GM19397 (cell line): ENCODE measurements around the gene CCDC6.
"Not testable (repeated sequence)": the region's sequence is repeated elsewhere in the genome, so short reads cannot be mapped to it uniquely, and the experiment has no call there.

Experiments used
- ATAC-seq: cut with Tn5 transposase; IDR thresholded peaks from one replicate; pipeline ENCODE4 v1.9.1; 2021; ENCODE audit warnings: mild to moderate bottlenecking, moderate library complexity; ENCODE audit not compliant: unreplicated experiment

CCDC6 gene

DNA sequence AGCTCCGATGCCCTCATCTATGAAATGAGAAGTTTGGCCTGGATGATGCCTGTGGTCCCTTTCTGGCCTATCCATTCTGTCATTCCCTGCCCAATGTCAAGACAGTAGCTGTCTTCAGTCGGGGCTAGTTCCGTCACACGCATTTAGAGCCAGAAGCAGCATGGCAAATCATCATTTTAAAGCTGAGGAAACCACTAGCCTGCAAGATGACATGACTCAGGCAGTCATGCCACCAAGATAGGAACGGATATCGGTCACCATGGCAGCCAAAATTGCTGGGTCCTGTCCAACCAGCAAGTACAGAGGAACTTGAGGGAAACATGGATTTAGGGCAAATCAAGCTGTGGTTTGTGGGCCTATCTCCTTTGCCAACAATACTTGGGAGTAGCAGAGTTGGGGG lies 88.6 kb downstream of the CCDC6 start:
- no peak for ATAC-seq

GRCh38 chr10:59814878-59815277 lies 91.5 kb downstream of the CCDC6 start:
- no peak for ATAC-seq

DNA sequence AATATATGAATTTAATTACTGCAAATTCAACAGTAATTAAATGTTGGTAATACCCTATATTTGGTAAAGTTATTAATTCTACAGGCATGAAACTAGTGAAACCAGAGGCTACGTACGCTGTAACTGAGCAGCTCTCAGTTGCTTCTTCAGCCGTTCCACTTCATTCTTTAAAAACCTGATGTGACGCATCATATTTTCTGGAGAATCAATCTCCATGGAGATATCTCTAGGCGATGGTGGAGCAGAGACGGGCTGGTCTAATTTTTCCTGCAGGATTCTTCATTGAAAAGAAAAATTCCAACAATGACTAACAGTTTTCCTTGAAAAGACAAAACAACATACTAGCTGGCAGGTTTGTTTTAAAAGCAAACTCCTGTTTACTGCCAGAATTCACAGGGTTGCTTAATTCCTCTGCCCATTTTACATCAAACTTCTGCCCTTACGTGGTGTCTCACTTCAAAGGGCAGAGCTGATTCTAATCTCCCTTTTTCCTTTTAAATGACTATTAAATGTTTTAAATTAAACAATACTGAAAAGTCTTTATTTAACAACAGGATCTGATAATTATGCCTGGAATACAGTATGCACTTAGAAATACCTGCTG lies 93.7 kb downstream of the CCDC6 start:
- no peak for ATAC-seq

DNA sequence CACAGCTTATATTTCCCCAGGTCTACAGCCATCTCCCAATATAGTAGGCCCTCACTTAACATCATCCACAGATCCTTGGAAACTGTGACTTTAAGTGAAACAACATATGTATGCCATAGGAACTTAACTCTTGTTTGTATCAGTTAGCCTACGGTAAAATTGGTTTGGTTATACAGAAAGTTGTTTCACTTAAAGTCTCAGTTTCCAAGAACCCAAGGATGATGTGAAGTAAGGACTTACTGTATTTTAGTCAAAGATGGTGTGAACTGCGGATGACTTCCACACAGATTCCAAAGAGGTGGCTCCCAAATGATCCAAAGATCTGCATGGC lies 96.7 kb downstream of the CCDC6 start:
- ATAC-seq: peak; percentile 6

GRCh38 chr10:59808896-59809643 lies 97.3 kb downstream of the CCDC6 start:
- peak; percentile 84 for ATAC-seq

DNA sequence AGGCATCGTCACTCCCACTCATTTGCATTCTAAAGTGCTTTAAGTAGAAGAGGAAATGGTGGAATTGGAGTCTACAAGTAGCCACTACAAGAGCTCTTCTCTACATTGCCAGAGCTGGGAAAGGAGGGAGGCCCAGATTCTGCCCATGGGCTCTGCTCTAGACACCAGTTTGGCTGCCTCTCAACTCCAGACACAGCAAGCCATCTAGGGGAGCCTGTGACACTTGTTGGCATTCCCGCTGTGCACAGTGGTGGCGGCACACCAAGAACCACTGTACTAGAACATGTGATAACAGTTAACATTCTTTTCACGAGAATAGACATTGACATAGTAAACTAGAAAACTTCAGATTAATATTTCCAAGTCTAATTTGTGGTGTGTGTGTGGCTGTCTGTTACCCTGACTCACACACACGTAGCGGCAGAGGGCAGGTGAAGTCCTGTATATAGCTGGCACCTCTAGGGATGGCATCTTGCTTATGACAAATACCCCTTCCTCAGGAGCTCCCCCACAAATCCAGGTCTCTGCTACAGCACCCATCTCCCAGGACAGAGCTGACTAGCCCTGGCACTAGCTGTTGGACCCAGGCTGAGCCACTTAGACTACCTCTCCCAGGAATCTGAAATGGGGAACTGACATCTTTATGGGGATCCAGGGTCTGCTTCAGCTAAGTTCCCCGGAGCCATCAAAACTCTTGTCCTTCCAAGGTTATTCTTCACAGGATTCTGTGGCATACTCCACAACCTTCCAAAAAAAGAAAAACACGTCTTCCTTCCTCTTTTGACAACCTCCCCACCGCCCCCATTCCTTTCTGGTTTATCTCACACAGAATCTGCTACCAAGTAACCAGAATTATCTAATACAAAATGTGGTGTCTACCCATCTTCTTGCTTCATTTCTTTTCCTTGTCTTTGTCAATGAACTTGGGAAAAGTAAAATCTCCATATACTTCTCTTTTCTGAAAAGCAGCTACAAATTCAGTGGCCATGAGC lies 98.4 kb downstream of the CCDC6 start:
- no peak for ATAC-seq

DNA sequence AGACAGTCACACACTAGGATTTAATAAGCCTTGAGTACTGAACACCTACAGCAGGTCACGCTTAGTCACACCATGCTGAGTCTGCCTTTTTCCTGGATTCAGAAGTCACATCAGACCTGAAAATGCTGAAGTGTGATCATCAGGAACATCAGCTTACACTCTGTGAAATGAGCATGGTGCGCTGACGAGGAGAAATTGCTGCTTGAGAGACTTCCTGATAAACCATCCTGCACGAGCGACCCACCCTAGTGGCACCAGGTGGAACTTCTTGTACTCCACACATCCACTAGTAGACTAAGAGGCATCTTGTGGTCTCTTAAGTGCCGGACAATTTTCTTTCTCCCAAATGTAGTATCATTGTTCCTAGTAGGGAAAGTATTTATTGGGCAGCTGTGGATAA lies 101.3 kb downstream of the CCDC6 start:
- no peak for ATAC-seq

GRCh38 chr10:59804220-59804619 lies 102.1 kb downstream of the CCDC6 start:
- ATAC-seq: no peak

GRCh38 chr10:59803714-59804113 lies 102.6 kb downstream of the CCDC6 start:
- ATAC-seq: no peak

- no peak for ATAC-seq
Observed at GRCh38 chr10:59801171-59801570, 105.2 kb downstream of the CCDC6 start.

GRCh38 chr10:59799421-59799820 lies 106.9 kb downstream of the CCDC6 start:
- ATAC-seq: no peak

GRCh38 chr10:59793919-59794318 lies 112.4 kb downstream of the CCDC6 start:
- no peak for ATAC-seq

- no peak for ATAC-seq
Observed at GRCh38 chr10:59792812-59793211, 113.5 kb downstream of the CCDC6 start.

GRCh38 chr10:59791601-59792000 lies 114.8 kb downstream of the CCDC6 start:
- no peak for ATAC-seq

DNA sequence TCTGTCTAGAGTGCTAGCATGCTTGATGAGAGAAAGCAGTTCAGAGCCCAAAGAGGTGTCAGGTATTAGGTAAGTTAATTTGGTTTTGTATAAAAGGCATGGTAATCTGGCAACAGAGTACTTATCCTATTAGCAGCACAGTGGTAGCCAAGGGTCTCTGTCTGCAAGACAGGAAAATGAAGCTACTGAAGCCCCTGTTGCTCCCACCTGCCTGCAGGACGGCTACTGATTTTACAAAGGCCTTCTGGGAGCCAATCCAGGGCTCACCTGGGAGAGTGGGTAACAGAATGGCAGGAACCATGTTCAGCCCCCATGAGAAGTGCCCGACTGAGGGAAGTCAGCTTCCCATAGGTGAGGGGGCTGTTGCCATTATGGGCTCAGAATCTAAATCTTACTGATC lies 116.3 kb downstream of the CCDC6 start:
- ATAC-seq: not testable (repeated sequence)

GRCh38 chr10:59788914-59789313 lies 117.4 kb downstream of the CCDC6 start:
- ATAC-seq: not testable (repeated sequence)

DNA sequence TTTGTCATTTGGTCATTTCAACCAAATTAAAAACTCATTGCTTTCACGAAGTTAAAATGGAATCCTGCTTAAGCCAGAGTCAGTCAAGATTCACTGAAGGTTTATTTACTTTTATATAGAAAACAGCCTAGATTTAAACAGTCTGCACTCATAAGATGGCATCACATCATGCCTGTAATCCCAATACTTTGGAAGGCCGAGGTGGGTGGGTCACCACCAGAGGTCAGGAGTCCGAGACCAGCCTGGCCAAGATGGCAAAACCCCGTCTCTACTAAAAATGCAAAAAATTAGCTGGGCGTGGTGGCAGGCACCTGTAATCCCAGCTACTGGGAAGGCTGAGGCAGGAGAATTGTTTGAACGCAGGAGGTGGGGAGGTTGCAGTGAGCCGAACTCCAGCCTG lies 119.3 kb downstream of the CCDC6 start:
- ATAC-seq: not testable (repeated sequence)

DNA sequence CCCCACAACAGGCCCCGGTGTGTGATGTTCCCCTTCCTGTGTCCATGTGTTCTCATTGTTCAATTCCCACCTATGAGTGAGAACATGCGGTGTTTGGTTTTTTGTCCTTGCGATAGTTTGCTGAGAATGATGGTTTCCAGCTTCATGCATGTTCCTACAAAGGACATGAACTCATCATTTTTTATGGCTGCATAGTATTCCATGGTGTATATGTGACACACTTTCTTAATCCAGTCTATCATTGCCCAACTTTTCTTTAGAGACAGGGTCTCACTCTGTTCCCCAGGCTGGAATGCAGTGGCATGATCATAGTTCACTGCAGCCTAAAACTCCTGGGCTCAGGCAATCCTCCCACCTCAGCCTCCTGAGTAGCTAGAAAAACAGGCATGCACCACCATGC lies 120.9 kb downstream of the CCDC6 start:
- not testable (repeated sequence) for ATAC-seq

DNA sequence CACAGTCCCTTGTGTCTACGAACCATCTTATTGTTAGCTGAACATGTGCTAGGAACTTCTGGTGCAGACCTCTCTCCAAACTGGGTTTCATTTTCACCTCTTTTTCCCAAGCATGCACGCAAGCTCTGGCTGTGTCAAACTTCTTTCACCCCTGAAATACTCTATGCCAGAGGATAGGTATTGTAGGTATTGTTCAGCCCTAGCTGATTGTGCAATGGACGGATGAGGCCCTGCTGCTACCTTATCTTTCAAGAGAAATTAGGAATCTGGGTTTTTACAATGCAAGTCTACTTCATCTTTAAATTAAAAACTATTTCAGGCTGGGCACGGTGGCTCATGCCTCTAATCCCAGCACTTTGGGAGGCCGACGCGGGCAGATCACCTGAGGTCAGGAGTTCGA lies 124.8 kb downstream of the CCDC6 start:
- no peak for ATAC-seq

GRCh38 chr10:59779756-59780533 lies 126.4 kb downstream of the CCDC6 start:
- ATAC-seq: no peak

DNA sequence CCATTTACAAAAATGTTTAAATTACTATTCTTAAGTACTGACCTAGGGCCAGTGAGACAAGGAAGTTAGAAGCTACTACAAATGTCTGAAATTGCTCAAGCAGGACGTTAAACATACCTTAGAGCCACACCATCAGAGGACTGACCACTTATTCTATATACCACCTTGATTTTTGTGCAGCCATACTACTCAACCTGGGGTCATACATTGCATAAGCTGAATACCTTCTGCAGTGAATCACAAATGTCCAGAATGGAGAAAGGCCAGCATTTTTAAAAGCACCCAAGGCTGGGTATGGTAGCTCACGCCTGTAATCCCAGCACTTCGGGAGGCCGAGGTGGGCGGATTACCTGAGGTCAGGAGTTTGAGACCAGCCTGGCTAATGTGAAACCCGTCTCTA lies 131.9 kb downstream of the CCDC6 start:
- no peak for ATAC-seq
